ENCODE data around the gene PLP1. TPM values are rescaled to one million over a fixed set of nuclear protein-coding genes. Genes with fewer than 3 reads are reported as not detected.
A peak's percentile ranks its signal among the peaks of the same experiment; 100 is the strongest.
"Not testable (repeated sequence)": the region's sequence is repeated elsewhere in the genome, so short reads cannot be mapped to it uniquely, and the experiment has no call there.

The PLP1 gene
- total and polyA plus RNA-seq, 4 donors = 888 to 2,816 (median 1,304) TPM

GRCh38 chrX:103739421-103739820 is 37.2 kb upstream of the PLP1 start:
- H3K4me3 ChIP-seq (ENCODE audit: low read depth, low read length) = no peak overlapping the region
- no peaks in the 10 kb centered on the region for H3K4me1 ChIP-seq (ENCODE audit: control insufficient read depth, insufficient read depth, low read length)
- no peaks in the 10 kb centered on the region for H3K36me3 ChIP-seq (ENCODE audit: control insufficient read depth, insufficient read depth, low read length)
- peak in 3 of 6 donors; percentile 8 to 87 (median 14) for DNase-seq (ENCODE audit: low read depth in 4 of 6, low spot score in 6 of 6)
- H3K27me3 ChIP-seq (ENCODE audit: control insufficient read depth, insufficient read depth, low read length) = peaks cover 9% of the 10 kb centered on the region
- no peak overlapping the region for H3K27ac ChIP-seq (ENCODE audit: low read depth, low read length)
- WGBS (ENCODE audit: insufficient coverage) = no CpG with 5 or more reads among the region's 1 CpG
- H3K9me3 ChIP-seq (ENCODE audit: control insufficient read depth, insufficient read depth, low read length) = no peaks in the 10 kb centered on the region

- no peak for DNase-seq (ENCODE audit: low read depth in 4 of 6, low spot score in 6 of 6)
- no CpG with 5 or more reads among the region's 1 CpG for WGBS (ENCODE audit: insufficient coverage)
- H3K4me3 ChIP-seq (ENCODE audit: low read depth, low read length) = no peak overlapping the region
- H3K9me3 ChIP-seq (ENCODE audit: control insufficient read depth, insufficient read depth, low read length) = no peaks in the 10 kb centered on the region
- H3K27me3 ChIP-seq (ENCODE audit: control insufficient read depth, insufficient read depth, low read length) = peaks cover 11% of the 10 kb centered on the region
- H3K27ac ChIP-seq (ENCODE audit: low read depth, low read length) = no peak overlapping the region
- H3K4me1 ChIP-seq (ENCODE audit: control insufficient read depth, insufficient read depth, low read length) = no peaks in the 10 kb centered on the region
- H3K36me3 ChIP-seq (ENCODE audit: control insufficient read depth, insufficient read depth, low read length) = no peaks in the 10 kb centered on the region
Measured at GRCh38 chrX:103741879-103742278, 34.8 kb upstream of the PLP1 start.

DNA sequence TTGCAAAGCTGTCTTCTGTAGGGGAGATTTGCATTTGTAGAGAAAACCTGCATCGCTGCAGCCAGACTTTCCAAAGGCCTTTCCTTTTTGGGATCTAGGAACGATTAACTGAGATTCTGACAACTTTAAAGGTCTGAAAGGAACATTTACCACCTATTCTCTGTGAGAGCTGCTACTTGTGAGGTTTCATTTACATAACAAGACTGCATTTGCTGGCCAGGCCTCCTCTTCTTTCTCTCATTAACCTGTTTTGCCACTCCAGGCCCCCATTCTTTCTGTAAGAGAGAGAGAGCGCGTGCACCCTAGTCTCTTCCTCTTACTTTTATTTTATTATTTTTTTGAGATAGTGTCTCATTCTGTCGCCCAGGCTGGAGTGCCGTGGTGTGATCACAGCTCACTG is 34.3 kb upstream of the PLP1 start:
- Histone ChIP-seq H3K27me3 (ENCODE audit: control insufficient read depth, insufficient read depth, low read length) (peaks cover 11% of the 10 kb centered on the region), H3K4me1 (ENCODE audit: control insufficient read depth, insufficient read depth, low read length) (no peaks in the 10 kb centered on the region), H3K36me3 (ENCODE audit: control insufficient read depth, insufficient read depth, low read length) (no peaks in the 10 kb centered on the region), H3K27ac (ENCODE audit: low read depth, low read length) (no peak overlapping the region), H3K9me3 (ENCODE audit: control insufficient read depth, insufficient read depth, low read length) (no peaks in the 10 kb centered on the region), H3K4me3 (ENCODE audit: low read depth, low read length) (no peak overlapping the region)
- WGBS (ENCODE audit: insufficient coverage) = 40% methylated on average over 1 of the region's 6 CpGs
- DNase-seq (ENCODE audit: low read depth in 4 of 6, low spot score in 6 of 6) = no peak

DNA sequence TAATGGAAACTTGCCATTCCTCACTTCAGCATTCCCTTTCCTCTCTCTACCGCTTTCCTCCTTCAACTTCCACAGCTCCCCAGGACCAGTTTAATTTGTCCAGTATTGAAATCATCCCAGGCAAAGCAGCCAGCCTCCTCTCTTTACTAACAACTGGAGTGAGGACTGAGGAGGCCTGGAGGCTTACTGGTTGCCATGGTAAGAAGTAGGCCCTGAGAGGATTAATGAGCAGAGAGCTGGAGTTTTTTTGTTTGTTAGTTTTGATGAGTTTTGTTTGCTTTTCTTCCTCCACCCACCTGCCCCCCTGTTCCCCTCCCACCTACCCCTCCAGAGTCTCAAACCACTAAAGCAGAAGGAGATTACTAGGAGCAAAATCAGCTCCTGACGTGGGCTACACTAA is 29.5 kb upstream of the PLP1 start:
- 43% methylated on average over 1 of the region's 2 CpGs for WGBS (ENCODE audit: insufficient coverage)
- no peaks in the 10 kb centered on the region for H3K9me3 ChIP-seq (ENCODE audit: control insufficient read depth, insufficient read depth, low read length)
- H3K27ac ChIP-seq (ENCODE audit: low read depth, low read length) = no peak overlapping the region

GRCh38 chrX:103754401-103754800 is 22.2 kb upstream of the PLP1 start:
- no peak for DNase-seq (ENCODE audit: low read depth in 4 of 6, low spot score in 6 of 6)
- Histone ChIP-seq H3K4me1 (ENCODE audit: control insufficient read depth, insufficient read depth, low read length) (no peaks in the 10 kb centered on the region), H3K4me3 (ENCODE audit: low read depth, low read length) (no peak overlapping the region), H3K9me3 (ENCODE audit: control insufficient read depth, insufficient read depth, low read length) (no peaks in the 10 kb centered on the region), H3K27ac (ENCODE audit: low read depth, low read length) (no peak overlapping the region), H3K36me3 (ENCODE audit: control insufficient read depth, insufficient read depth, low read length) (no peaks in the 10 kb centered on the region), H3K27me3 (ENCODE audit: control insufficient read depth, insufficient read depth, low read length) (no peaks in the 10 kb centered on the region)
- WGBS (ENCODE audit: insufficient coverage) = 69% methylated on average over 2 of the region's 4 CpGs

More for the DNA sequence above, 29.5 kb upstream of the PLP1 start:
- no peak overlapping the region for H3K4me3 ChIP-seq (ENCODE audit: low read depth, low read length)
- peaks cover 3% of the 10 kb centered on the region for H3K27me3 ChIP-seq (ENCODE audit: control insufficient read depth, insufficient read depth, low read length)
- DNase-seq (ENCODE audit: low read depth in 4 of 6, low spot score in 6 of 6) = no peak
- H3K36me3 ChIP-seq (ENCODE audit: control insufficient read depth, insufficient read depth, low read length) = no peaks in the 10 kb centered on the region
- H3K4me1 ChIP-seq (ENCODE audit: control insufficient read depth, insufficient read depth, low read length) = no peaks in the 10 kb centered on the region

DNA sequence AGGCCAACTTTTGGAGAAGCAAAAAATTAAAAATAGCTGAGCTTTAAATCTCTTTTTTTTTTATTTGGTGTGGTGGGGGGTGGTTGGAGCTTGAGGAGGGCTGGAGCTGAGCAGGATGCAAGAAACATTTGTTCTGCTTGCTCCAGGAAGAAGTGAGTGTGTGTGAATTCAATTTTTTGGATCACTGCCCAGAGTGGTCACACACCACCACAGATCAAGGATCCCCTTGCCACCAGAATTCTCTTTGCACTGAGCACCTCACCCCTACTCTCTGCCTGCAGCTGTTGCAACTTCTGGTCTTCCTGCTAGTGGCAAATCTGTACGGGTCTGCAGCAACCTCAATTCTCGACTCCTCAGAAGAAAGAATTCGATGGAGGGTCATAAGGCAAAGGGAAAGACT is 19.9 kb upstream of the PLP1 start:
- H3K27ac ChIP-seq (ENCODE audit: low read depth, low read length) = no peak overlapping the region
- no peaks in the 10 kb centered on the region for H3K36me3 ChIP-seq (ENCODE audit: control insufficient read depth, insufficient read depth, low read length)
- peak in 1 of 6 donors; percentile 27 for DNase-seq (ENCODE audit: low read depth in 4 of 6, low spot score in 6 of 6)
- no peak overlapping the region for H3K4me3 ChIP-seq (ENCODE audit: low read depth, low read length)
- 70% methylated on average over 3 of the region's 3 CpGs for WGBS (ENCODE audit: insufficient coverage)
- no peaks in the 10 kb centered on the region for H3K27me3 ChIP-seq (ENCODE audit: control insufficient read depth, insufficient read depth, low read length)
- H3K9me3 ChIP-seq (ENCODE audit: control insufficient read depth, insufficient read depth, low read length) = no peaks in the 10 kb centered on the region
- H3K4me1 ChIP-seq (ENCODE audit: control insufficient read depth, insufficient read depth, low read length) = no peaks in the 10 kb centered on the region

GRCh38 chrX:103758555-103758954 is 18.1 kb upstream of the PLP1 start:
- no CpG with 5 or more reads among the region's 1 CpG for WGBS (ENCODE audit: insufficient coverage)
- H3K27ac ChIP-seq (ENCODE audit: low read depth, low read length) = no peak overlapping the region
- no peaks in the 10 kb centered on the region for H3K27me3 ChIP-seq (ENCODE audit: control insufficient read depth, insufficient read depth, low read length)
- no peak for DNase-seq (ENCODE audit: low read depth in 4 of 6, low spot score in 6 of 6)
- no peak overlapping the region for H3K4me3 ChIP-seq (ENCODE audit: low read depth, low read length)
- no peaks in the 10 kb centered on the region for H3K4me1 ChIP-seq (ENCODE audit: control insufficient read depth, insufficient read depth, low read length)
- no peaks in the 10 kb centered on the region for H3K9me3 ChIP-seq (ENCODE audit: control insufficient read depth, insufficient read depth, low read length)
- no peaks in the 10 kb centered on the region for H3K36me3 ChIP-seq (ENCODE audit: control insufficient read depth, insufficient read depth, low read length)

- not testable (repeated sequence) for H3K27ac ChIP-seq (ENCODE audit: low read depth, low read length); H3K4me1 ChIP-seq (ENCODE audit: control insufficient read depth, insufficient read depth, low read length); H3K4me3 ChIP-seq (ENCODE audit: low read depth, low read length); H3K9me3 ChIP-seq (ENCODE audit: control insufficient read depth, insufficient read depth, low read length); H3K36me3 ChIP-seq (ENCODE audit: control insufficient read depth, insufficient read depth, low read length); H3K27me3 ChIP-seq (ENCODE audit: control insufficient read depth, insufficient read depth, low read length); DNase-seq (ENCODE audit: low read depth in 4 of 6, low spot score in 6 of 6)
- WGBS (ENCODE audit: insufficient coverage) = 80% methylated on average over 5 of the region's 5 CpGs
Measured at GRCh38 chrX:103763541-103763940, 13.1 kb upstream of the PLP1 start.

DNA sequence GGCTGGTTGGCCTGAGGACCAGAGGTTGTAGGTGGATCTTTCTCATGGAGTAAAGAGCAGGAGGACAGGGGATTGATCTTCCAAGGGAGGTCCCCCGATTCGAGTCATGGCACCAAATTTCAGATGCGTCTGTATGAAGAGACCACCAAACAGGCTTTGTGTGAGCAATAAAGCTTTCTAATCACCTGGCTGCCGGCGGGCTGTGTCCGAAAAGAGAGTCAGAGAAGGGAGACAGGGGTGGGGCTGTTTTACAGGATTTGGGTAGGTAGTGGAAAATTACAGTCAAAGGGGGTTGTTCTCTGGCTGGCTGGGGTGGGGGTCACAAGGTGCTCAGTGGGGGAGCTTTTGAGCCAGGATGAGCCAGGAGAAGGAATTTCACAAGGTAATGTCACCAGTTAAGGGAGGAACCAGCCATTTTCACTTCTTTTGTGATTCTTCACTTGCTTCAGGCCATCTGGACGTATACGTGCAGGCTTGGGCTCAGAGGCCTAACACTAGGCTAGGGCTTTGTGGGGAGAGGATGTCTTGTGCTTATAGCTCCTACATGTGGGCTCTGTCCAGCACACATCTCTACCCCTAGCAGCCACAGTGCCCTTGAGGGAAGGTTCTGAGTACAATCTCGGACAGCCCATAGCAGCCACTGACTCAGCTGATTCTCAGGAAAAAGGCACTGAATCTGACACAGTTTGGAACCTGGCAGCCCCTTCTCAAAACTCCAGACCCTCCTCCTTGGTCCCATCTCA is 9.7 kb upstream of the PLP1 start:
- H3K4me3 ChIP-seq (ENCODE audit: low read depth, low read length); H3K4me1 ChIP-seq (ENCODE audit: control insufficient read depth, insufficient read depth, low read length); H3K27me3 ChIP-seq (ENCODE audit: control insufficient read depth, insufficient read depth, low read length); H3K9me3 ChIP-seq (ENCODE audit: control insufficient read depth, insufficient read depth, low read length); DNase-seq (ENCODE audit: low read depth in 4 of 6, low spot score in 6 of 6); H3K27ac ChIP-seq (ENCODE audit: low read depth, low read length); H3K36me3 ChIP-seq (ENCODE audit: control insufficient read depth, insufficient read depth, low read length): not testable (repeated sequence)
- 70% methylated on average over 7 of the region's 9 CpGs for WGBS (ENCODE audit: insufficient coverage)

DNA sequence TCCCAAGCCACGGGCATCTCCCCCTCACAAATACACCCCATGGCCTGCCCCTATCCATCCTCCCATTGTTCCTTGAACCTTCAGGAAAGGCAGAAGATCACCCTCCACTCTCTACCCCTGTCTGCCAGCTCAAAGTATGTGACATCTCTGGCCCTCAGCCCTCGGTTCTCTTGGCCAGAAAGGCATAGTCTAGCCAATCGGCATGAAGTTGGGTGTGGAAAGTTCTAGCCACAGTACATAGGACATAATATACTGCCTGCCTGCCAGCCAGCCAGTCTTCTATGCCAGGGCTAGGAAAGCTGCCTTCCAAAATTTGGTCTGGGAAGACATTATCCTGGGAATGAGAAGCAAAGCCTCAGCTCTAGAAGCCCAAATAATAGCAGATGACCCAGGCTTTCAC is 3.2 kb upstream of the PLP1 start:
- 47% methylated on average over 1 of the region's 3 CpGs for WGBS (ENCODE audit: insufficient coverage)
- Histone ChIP-seq H3K27ac (ENCODE audit: low read depth, low read length) (peak overlapping the region; percentile 68), H3K36me3 (ENCODE audit: control insufficient read depth, insufficient read depth, low read length) (no peaks in the 10 kb centered on the region), H3K9me3 (ENCODE audit: control insufficient read depth, insufficient read depth, low read length) (no peaks in the 10 kb centered on the region), H3K27me3 (ENCODE audit: control insufficient read depth, insufficient read depth, low read length) (peaks cover 4% of the 10 kb centered on the region), H3K4me1 (ENCODE audit: control insufficient read depth, insufficient read depth, low read length) (peaks cover 12% of the 10 kb centered on the region), H3K4me3 (ENCODE audit: low read depth, low read length) (no peak overlapping the region)
- no peak for DNase-seq (ENCODE audit: low read depth in 4 of 6, low spot score in 6 of 6)
